IMR-90 (cell line): Measurements from ENCODE around the gene IL22RA1.

Source experiments
- MXI1 ChIP-seq: IDR thresholded peaks from 2 replicates; pipeline ENCODE4 v1.6.1; 2012; ENCODE audit warnings: low read depth, mild to moderate bottlenecking, low read length, moderate library complexity, borderline replicate concordance
- POLR2A ChIP-seq: IDR thresholded peaks from 2 replicates; pipeline ENCODE4 v1.6.1; 2012; ENCODE audit warnings: mild to moderate bottlenecking, low read depth, low read length
- SMC3 ChIP-seq: fragments of 150-350 bp; IDR thresholded peaks from 2 replicates; pipeline ENCODE4 v1.6.1; 2016; ENCODE audit warnings: low read depth, mild to moderate bottlenecking, antibody characterized with exemption, low read length, moderate library complexity
- USF2 ChIP-seq: fragments of 150-350 bp; IDR thresholded peaks from 2 replicates; pipeline ENCODE4 v1.6.1; 2017; ENCODE audit warnings: mild to moderate bottlenecking, antibody characterized with exemption, low read length, low read depth
- TF ChIP-seq, protein P1 (sequence below): conservative IDR thresholded peaks from 2 replicates; pipeline ENCODE4 v1.5.1; 2012; ENCODE audit warnings: mild to moderate bottlenecking, low read depth, low read length, improper control_type of control experiment

DNA sequence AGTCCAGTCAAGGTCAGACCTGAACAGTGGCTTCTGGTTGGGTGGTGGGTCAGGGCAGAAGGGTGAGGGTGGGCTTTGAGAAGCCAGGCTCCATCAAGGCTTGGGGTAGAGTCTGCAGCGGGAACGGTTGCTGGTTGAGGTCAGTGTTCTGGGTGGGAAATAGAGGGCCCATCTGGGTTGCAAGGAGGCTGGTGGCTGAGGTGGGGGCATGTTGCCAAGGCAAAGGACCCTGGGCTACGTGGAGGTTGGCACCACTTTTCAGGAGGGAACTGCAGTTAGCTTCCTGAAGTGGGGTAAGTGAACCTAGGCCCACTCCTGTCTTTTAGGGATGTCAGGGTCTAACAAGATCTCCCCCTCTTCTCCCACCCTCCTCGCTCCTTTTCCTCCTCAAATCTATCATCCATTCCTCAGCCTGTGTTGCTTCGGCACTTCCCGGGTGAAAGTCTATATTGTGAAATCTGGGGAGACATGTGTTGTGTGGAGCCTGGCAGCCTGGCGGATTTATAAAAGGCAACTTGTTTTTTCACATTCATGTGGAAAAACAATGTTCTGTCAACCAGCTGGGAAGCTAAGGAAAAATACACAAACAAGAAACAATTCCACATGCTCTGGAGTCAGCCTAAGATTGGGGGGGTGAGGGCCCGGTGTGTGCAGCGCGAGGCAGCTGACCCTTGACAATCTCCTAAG lies 1.5 kb downstream of the IL22RA1 start:
- TF ChIP-seq MXI1 (no peak), POLR2A (no peak), SMC3 (no peak), USF2 (no peak)
- TF ChIP-seq, protein P1, sequence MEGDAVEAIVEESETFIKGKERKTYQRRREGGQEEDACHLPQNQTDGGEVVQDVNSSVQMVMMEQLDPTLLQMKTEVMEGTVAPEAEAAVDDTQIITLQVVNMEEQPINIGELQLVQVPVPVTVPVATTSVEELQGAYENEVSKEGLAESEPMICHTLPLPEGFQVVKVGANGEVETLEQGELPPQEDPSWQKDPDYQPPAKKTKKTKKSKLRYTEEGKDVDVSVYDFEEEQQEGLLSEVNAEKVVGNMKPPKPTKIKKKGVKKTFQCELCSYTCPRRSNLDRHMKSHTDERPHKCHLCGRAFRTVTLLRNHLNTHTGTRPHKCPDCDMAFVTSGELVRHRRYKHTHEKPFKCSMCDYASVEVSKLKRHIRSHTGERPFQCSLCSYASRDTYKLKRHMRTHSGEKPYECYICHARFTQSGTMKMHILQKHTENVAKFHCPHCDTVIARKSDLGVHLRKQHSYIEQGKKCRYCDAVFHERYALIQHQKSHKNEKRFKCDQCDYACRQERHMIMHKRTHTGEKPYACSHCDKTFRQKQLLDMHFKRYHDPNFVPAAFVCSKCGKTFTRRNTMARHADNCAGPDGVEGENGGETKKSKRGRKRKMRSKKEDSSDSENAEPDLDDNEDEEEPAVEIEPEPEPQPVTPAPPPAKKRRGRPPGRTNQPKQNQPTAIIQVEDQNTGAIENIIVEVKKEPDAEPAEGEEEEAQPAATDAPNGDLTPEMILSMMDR = no peak
